ENCODE data around the gene HIVEP3. TPM values are rescaled to one million over a fixed set of nuclear protein-coding genes. Genes with fewer than 3 reads are reported as not detected.

The HIVEP3 gene
- total RNA-seq, 3 donors from 2014 or later = 4.9 to 6.5 (median 6.1) TPM

DNA sequence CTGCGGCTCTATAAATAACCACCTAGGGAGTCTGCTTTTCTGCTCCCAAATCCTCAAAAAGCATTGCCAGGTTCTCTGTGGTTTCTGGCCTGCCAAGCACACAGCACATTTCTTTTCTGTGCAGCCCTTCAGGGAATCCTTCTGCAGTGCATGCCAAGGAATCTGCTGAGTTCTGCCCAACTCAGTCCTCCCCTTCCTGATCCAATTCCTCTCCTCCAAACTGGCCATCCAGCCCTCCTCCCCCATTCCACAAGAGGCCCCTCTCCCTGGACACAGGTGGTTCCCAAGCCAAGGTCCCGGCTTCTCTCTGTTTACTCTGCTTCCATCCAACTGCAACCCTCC, 61.8 kb downstream of the HIVEP3 start:
- no peak for DNase-seq
- intact Hi-C loops (cut with DNase I, micrococcal nuclease) = no loop called here
- H3K4me1 ChIP-seq (ENCODE audit: low read depth) = no peaks in the 10 kb centered on the region
- H3K9me3 ChIP-seq = no peaks in the 10 kb centered on the region
- no peak overlapping the region for H3K4me3 ChIP-seq
- TF ChIP-seq, protein P1, sequence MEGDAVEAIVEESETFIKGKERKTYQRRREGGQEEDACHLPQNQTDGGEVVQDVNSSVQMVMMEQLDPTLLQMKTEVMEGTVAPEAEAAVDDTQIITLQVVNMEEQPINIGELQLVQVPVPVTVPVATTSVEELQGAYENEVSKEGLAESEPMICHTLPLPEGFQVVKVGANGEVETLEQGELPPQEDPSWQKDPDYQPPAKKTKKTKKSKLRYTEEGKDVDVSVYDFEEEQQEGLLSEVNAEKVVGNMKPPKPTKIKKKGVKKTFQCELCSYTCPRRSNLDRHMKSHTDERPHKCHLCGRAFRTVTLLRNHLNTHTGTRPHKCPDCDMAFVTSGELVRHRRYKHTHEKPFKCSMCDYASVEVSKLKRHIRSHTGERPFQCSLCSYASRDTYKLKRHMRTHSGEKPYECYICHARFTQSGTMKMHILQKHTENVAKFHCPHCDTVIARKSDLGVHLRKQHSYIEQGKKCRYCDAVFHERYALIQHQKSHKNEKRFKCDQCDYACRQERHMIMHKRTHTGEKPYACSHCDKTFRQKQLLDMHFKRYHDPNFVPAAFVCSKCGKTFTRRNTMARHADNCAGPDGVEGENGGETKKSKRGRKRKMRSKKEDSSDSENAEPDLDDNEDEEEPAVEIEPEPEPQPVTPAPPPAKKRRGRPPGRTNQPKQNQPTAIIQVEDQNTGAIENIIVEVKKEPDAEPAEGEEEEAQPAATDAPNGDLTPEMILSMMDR (IDR thresholded peaks at IDR 0.05) = no peak
- ATAC-seq = no peak
- no peaks in the 10 kb centered on the region for H3K36me3 ChIP-seq (ENCODE audit: low read depth)

- ATAC-seq = no peak
- intact Hi-C loops (cut with DNase I, micrococcal nuclease) = no loop called here
- DNase-seq = no peak
- Histone ChIP-seq H3K36me3 (ENCODE audit: low read depth) (no peaks in the 10 kb centered on the region), H3K4me3 (no peak overlapping the region), H3K4me1 (ENCODE audit: low read depth) (no peaks in the 10 kb centered on the region), H3K9me3 (no peaks in the 10 kb centered on the region)
- TF ChIP-seq, protein P1 (IDR thresholded peaks at IDR 0.05) = no peak
Measured at GRCh38 chr1:41856151-41856943, 62.4 kb downstream of the HIVEP3 start.

DNA sequence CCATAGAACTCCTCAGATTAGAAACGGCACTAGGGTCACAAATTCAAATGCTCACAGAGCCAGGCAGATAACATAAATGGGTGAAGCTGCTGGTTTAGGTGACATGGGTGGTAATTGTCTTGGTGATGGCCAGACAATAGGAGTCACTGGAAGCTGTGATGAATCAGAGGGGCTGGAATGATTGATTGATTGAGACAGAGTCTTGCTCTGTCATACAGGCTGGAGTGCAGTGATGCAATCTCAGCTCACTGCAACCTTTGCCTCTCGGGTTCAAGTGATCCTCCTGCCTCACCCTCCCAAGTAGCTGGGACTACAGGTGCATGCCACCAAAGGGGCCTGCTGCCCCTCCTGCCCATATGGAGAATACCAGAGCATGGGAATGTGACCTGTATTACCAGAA, 63.0 kb downstream of the HIVEP3 start:
- Histone ChIP-seq H3K4me1 (ENCODE audit: low read depth) (no peaks in the 10 kb centered on the region), H3K36me3 (ENCODE audit: low read depth) (no peaks in the 10 kb centered on the region), H3K9me3 (no peaks in the 10 kb centered on the region), H3K4me3 (no peak overlapping the region)
- TF ChIP-seq, protein P1 (IDR thresholded peaks at IDR 0.05) = no peak
- no peak for DNase-seq
- intact Hi-C loops (cut with DNase I, micrococcal nuclease) = no loop called here
- ATAC-seq = no peak

- TF ChIP-seq, protein P1 (IDR thresholded peaks at IDR 0.05) = no peak
- H3K4me3 ChIP-seq = no peak overlapping the region
- no peak for DNase-seq
- no peak for ATAC-seq
- no peaks in the 10 kb centered on the region for H3K9me3 ChIP-seq
- H3K36me3 ChIP-seq (ENCODE audit: low read depth) = no peaks in the 10 kb centered on the region
- no peaks in the 10 kb centered on the region for H3K4me1 ChIP-seq (ENCODE audit: low read depth)
- intact Hi-C loops (cut with DNase I, micrococcal nuclease) = no loop called here
Measured at GRCh38 chr1:41853907-41854306, 64.8 kb downstream of the HIVEP3 start.

DNA sequence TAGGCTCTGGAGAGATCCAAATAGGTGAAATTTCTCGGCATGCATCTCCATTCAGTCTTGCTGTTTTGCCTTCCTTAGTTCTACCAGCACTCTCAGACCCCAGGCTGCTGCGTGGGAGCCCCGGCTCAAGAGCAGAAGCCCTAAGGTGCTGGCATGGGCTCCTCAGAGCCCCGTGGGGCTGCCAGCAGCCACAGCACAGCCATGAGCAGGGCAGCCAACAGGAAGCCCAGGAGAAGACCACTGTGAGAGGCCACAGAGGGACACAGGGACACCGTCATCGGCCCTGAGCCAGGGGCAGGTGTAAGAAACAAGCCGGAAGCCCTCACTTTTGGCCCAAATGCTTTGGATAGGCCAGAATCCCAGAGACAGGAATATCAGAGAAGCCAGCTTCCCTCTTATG, 66.6 kb downstream of the HIVEP3 start:
- Histone ChIP-seq H3K4me3 (no peak overlapping the region), H3K9me3 (no peaks in the 10 kb centered on the region), H3K4me1 (ENCODE audit: low read depth) (no peaks in the 10 kb centered on the region), H3K36me3 (ENCODE audit: low read depth) (no peaks in the 10 kb centered on the region)
- intact Hi-C loops (cut with DNase I, micrococcal nuclease) = no loop called here
- ATAC-seq (no peak), DNase-seq (no peak)
- TF ChIP-seq, protein P1 (IDR thresholded peaks at IDR 0.05) = no peak

Measured in mucosa of descending colon (tissue), 3 donors.